GM10266 (cell line): ENCODE results near the gene TAF1C.

Experiments used
- DNase-seq: peaks from one replicate; pipeline ENCODE4 v3.0.0; 2012; ENCODE audit errors: extremely low spot score
- CTCF ChIP-seq: IDR thresholded peaks from 2 replicates; pipeline ENCODE4 v1.5.1; 2012; ENCODE audit warnings: mild to moderate bottlenecking, low read depth; ENCODE audit not compliant: control insufficient read depth, insufficient read depth; ENCODE audit errors: missing control alignments

The TAF1C gene

DNA sequence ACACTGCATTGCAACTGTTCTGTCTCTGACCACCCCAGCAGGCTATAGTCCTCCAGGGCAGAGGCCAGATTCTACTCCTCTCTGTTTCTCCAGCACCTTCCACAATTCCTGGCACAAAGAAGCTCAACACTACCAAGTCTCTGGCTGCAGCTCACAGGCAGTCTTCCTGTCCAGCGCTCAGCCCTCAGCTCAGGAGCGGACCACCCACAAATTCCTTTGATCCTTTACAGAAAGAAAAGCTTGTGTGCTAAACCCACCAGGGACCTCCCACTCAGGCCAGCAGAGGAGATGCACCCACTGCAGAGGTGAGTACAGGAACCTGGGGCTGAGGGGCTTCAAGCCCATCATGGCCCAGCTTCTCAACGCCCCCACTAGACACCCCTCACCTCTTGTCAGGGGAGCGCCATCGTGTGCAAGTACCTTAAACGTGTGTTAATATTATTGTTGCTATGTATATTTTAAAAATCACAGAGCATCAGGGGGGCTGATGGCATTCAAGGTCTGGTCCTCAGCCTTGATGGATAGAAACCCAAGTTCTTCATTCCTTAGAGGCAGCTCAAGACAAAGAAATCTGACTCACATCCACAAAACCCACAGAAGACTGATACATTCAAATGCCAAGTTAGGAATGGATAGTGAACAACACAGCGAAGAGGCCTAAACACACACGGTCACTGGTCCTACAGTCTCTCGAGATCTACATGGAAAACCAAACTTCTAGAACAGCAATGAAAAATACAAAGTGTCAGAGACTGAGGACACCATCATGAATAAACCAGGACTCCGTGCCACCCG is 50.3 kb downstream of the TAF1C start:
- TF ChIP-seq CTCF: no peak
- no peak for DNase-seq

- peak; percentile 38 for DNase-seq
- no peak for TF ChIP-seq CTCF
Measured at GRCh38 chr16:84132527-84133285, 54.2 kb downstream of the TAF1C start.

- no peak for TF ChIP-seq CTCF
- DNase-seq: no peak
Measured at GRCh38 chr16:84131117-84131516, 55.7 kb downstream of the TAF1C start.
